ENCODE results near the gene CDH15. TPM values are rescaled to one million over a fixed set of nuclear protein-coding genes. Genes with fewer than 3 reads are reported as not detected.

Gene CDH15
- total RNA-seq, 1 donor from 2014 or later, result not detected

DNA sequence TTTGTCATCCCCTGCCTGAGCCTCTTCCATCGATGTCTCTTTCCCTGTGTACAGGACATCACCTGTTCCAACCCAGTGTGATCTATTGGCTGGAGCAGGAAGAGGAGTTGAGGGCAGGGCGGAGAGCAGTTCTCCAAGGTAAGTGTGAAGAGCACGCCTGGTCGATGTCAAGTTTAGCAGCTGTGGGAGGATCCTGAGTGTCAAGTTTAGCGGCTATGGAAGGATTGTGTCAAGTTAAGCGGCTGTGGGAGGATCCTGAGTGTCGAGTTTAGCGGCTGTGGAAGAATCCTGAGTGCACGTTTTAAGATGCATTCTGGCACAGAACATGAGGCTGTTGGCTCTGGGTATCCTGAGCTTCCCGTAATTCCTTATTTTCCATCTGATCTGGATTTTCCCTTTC is 53.1 kb downstream of the CDH15 start:
- TF ChIP-seq EZH2phosphoT487 (IDR thresholded peaks at IDR 0.05) (no peak), EZH2 (IDR thresholded peaks at IDR 0.05) (no peak)
- TF ChIP-seq, protein P1, sequence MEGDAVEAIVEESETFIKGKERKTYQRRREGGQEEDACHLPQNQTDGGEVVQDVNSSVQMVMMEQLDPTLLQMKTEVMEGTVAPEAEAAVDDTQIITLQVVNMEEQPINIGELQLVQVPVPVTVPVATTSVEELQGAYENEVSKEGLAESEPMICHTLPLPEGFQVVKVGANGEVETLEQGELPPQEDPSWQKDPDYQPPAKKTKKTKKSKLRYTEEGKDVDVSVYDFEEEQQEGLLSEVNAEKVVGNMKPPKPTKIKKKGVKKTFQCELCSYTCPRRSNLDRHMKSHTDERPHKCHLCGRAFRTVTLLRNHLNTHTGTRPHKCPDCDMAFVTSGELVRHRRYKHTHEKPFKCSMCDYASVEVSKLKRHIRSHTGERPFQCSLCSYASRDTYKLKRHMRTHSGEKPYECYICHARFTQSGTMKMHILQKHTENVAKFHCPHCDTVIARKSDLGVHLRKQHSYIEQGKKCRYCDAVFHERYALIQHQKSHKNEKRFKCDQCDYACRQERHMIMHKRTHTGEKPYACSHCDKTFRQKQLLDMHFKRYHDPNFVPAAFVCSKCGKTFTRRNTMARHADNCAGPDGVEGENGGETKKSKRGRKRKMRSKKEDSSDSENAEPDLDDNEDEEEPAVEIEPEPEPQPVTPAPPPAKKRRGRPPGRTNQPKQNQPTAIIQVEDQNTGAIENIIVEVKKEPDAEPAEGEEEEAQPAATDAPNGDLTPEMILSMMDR (IDR thresholded peaks at IDR 0.05), result no peak
- Histone ChIP-seq H3F3A (ENCODE audit: low read depth) (no peaks in the 10 kb centered on the region), H3K9ac (no peak overlapping the region), H3K9me3 (ENCODE audit: low read depth) (no peaks in the 10 kb centered on the region), H3K27me3 (no peaks in the 10 kb centered on the region), H3K79me2 (ENCODE audit: low read depth) (peaks cover 2% of the 10 kb centered on the region), H3K27ac (no peak overlapping the region), H3K4me1 (no peaks in the 10 kb centered on the region), H3K4me2 (no peak overlapping the region), H3K4me3 (no peak overlapping the region), H4K20me1 (ENCODE audit: low read depth) (no peaks in the 10 kb centered on the region), H3K36me3 (peaks cover 20% of the 10 kb centered on the region), H2AFZ (replicated peaks) (no peak overlapping the region)
- peak overlapping the region; percentile 23 for H3K27ac Mint-ChIP-seq
- H3K9me3 Mint-ChIP-seq, result peaks cover 8% of the 10 kb centered on the region
- peaks cover 46% of the 10 kb centered on the region for H3K36me3 Mint-ChIP-seq
- no peak overlapping the region for H3K4me3 Mint-ChIP-seq
- DNase-seq (ENCODE audit: low spot score), result no peak
- H3K4me1 Mint-ChIP-seq, result no peaks in the 10 kb centered on the region
- peaks cover 7% of the 10 kb centered on the region for H3K27me3 Mint-ChIP-seq (ENCODE audit: insufficient read depth, low read depth)

DNA sequence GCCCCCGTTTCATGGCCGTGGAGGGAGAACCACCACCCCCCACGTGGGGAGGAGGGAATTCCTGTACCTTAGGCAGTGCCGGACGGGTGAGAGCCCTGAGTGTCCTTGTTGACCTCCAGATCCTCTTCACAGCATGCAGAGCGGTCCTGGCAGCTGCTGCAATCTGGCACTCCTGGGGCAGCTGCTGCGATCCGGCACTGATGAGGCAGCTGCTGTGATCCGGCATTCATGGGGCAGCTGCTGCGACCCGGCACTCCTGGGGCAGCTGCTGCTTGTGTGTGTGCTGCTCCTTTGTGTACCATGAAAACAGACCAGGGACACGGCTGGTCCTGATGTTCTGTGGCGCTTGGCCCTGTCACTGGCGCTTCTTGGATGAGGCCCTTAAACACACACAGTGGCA is 58.7 kb downstream of the CDH15 start:
- Histone ChIP-seq H3K36me3 (peaks cover 20% of the 10 kb centered on the region), H3K79me2 (ENCODE audit: low read depth) (no peaks in the 10 kb centered on the region), H3K4me3 (no peak overlapping the region), H4K20me1 (ENCODE audit: low read depth) (no peaks in the 10 kb centered on the region), H3K4me2 (no peak overlapping the region), H3K9me3 (ENCODE audit: low read depth) (no peaks in the 10 kb centered on the region), H3F3A (ENCODE audit: low read depth) (no peaks in the 10 kb centered on the region), H3K27me3 (no peaks in the 10 kb centered on the region), H2AFZ (replicated peaks) (no peak overlapping the region), H3K4me1 (no peaks in the 10 kb centered on the region), H3K9ac (no peak overlapping the region), H3K27ac (no peak overlapping the region)
- Mint-ChIP-seq H3K27me3 (ENCODE audit: insufficient read depth, low read depth) (peaks cover 5% of the 10 kb centered on the region), H3K27ac (no peak overlapping the region), H3K36me3 (peaks cover 53% of the 10 kb centered on the region), H3K4me1 (no peaks in the 10 kb centered on the region), H3K4me3 (no peak overlapping the region), H3K9me3 (peaks cover 8% of the 10 kb centered on the region)
- no peak for TF ChIP-seq EZH2phosphoT487 (IDR thresholded peaks at IDR 0.05)
- TF ChIP-seq, protein P1 (IDR thresholded peaks at IDR 0.05), result no peak
- no peak for TF ChIP-seq EZH2 (IDR thresholded peaks at IDR 0.05)
- no peak for DNase-seq (ENCODE audit: low spot score)

DNA sequence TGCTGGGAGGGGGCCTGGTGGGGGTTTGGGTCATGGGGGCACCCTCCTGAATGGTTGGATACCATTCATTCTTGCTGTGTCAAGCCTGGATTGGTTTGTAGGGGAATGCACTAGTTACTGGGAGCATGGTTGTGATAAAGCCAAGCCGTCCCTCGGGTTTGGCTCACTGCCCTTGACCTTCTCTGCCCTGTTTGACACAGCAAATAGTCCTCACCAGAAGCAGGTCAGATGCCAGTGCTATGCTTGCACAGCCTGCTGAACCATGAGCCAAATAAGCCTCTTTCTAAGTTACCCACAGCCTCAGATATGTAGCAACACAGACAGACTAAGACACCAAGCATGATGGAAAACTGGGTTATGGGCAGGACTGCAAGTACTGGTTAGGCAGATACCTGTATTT is 60.6 kb downstream of the CDH15 start:
- Histone ChIP-seq H3K79me2 (ENCODE audit: low read depth) (no peaks in the 10 kb centered on the region), H3K27ac (no peak overlapping the region), H4K20me1 (ENCODE audit: low read depth) (no peaks in the 10 kb centered on the region), H3F3A (ENCODE audit: low read depth) (no peaks in the 10 kb centered on the region), H3K9me3 (ENCODE audit: low read depth) (no peaks in the 10 kb centered on the region), H3K4me2 (no peak overlapping the region), H3K4me3 (no peak overlapping the region), H3K27me3 (no peaks in the 10 kb centered on the region), H3K36me3 (peaks cover 16% of the 10 kb centered on the region), H2AFZ (replicated peaks) (no peak overlapping the region), H3K9ac (no peak overlapping the region), H3K4me1 (no peaks in the 10 kb centered on the region)
- no peaks in the 10 kb centered on the region for H3K4me1 Mint-ChIP-seq
- peaks cover 45% of the 10 kb centered on the region for H3K36me3 Mint-ChIP-seq
- H3K27me3 Mint-ChIP-seq (ENCODE audit: insufficient read depth, low read depth), result peaks cover 6% of the 10 kb centered on the region
- peaks cover 8% of the 10 kb centered on the region for H3K9me3 Mint-ChIP-seq
- H3K27ac Mint-ChIP-seq, result no peak overlapping the region
- H3K4me3 Mint-ChIP-seq, result no peak overlapping the region
- no peak for DNase-seq (ENCODE audit: low spot score)
- TF ChIP-seq, protein P1 (IDR thresholded peaks at IDR 0.05), result no peak
- TF ChIP-seq EZH2 (IDR thresholded peaks at IDR 0.05), result no peak
- TF ChIP-seq EZH2phosphoT487 (IDR thresholded peaks at IDR 0.05), result no peak

All from neural progenitor cell (in vitro differentiated cells).